B cell (primary cell): ENCODE measurements around the gene RAB12.

Source experiments
- CTCF ChIP-seq: fragments of 200-600 bp; IDR thresholded peaks from one replicate; pipeline ENCODE4 v1.8.0; 2022; ENCODE audit warnings: antibody characterized with exemption, mild to moderate bottlenecking
- EZH2 ChIP-seq: IDR thresholded peaks from 2 replicates; pipeline ENCODE4 v1.6.1; 2012; ENCODE audit warnings: borderline replicate concordance, low read depth, mild to moderate bottlenecking, moderate library complexity, low read length; ENCODE audit not compliant: insufficient read depth, poor library complexity, severe bottlenecking

GRCh38 chr18:8688216-8688800 is 79.1 kb downstream of the RAB12 start:
- TF ChIP-seq CTCF (no peak), EZH2 (no peak)
